GM12875 (cell line): ENCODE measurements around the gene ST6GALNAC3.

Source experiments
- H3K4me3 ChIP-seq: one replicate; pipeline ENCODE4 v1.5.1; 2011; ENCODE audit warnings: low read depth, low read length, control low read depth
- CTCF ChIP-seq: IDR thresholded peaks from 2 replicates; pipeline ENCODE4 v1.5.1; 2011; ENCODE audit warnings: low read depth, mild to moderate bottlenecking, control low read depth, inconsistent platforms, low read length, moderate library complexity, borderline replicate concordance; ENCODE audit not compliant: insufficient read depth

The ST6GALNAC3 gene

DNA sequence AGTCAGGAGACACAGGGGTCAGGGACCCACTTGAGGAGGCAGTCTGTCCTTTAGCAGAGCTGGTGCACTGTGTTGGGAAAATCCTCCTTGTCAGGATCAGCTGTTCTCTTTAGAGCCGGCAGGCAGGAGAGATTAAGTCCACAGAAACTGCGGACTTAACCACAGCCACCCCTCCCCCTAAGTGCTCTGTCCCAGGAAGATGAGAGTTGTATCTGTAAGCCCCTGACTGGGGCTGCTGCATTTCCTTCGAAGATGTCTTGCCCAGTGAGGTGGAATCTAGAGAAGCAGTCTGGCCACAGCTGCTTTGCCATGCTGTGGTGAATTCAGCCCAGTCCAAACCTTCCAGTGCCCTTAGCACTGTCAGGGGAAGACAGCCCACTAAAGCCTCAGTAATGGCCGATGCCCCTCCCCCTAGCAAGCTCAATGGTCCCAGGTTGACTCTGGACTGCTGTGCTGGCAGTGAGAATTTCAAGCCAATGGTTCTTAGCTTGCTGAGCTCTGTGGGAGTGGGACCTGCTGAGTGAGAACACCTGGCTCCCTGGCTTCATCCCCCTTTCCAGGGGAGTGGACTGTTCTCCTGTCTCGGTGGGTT is 172.8 kb downstream of the ST6GALNAC3 start:
- no peak for TF ChIP-seq CTCF
- H3K4me3 ChIP-seq, result no peak overlapping the region

GRCh38 chr1:76250271-76250670 is 175.7 kb downstream of the ST6GALNAC3 start:
- no peak overlapping the region for H3K4me3 ChIP-seq
- TF ChIP-seq CTCF, result no peak

DNA sequence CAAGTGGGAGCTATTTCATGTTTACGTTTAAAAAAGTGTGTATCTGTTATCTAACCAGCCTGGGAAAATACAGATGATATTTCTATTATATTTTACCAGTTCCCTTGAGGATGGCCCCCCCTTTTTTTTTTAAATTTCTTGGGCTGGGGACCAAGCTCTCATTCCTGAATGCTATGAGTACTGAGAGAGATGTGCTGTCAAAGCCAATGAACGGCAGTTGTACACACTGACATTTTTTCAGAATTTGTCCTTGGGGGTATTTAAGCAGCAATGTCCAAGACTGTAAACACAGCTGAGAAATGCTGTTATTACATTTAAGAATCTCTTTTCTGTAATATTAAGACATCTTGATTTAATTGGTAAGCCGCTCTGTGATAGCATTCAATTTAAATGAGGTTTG is 177.9 kb downstream of the ST6GALNAC3 start:
- H3K4me3 ChIP-seq, result no peak overlapping the region
- no peak for TF ChIP-seq CTCF

- TF ChIP-seq CTCF, result no peak
- no peak overlapping the region for H3K4me3 ChIP-seq
Observed at GRCh38 chr1:76254104-76255030, 179.8 kb downstream of the ST6GALNAC3 start.

DNA sequence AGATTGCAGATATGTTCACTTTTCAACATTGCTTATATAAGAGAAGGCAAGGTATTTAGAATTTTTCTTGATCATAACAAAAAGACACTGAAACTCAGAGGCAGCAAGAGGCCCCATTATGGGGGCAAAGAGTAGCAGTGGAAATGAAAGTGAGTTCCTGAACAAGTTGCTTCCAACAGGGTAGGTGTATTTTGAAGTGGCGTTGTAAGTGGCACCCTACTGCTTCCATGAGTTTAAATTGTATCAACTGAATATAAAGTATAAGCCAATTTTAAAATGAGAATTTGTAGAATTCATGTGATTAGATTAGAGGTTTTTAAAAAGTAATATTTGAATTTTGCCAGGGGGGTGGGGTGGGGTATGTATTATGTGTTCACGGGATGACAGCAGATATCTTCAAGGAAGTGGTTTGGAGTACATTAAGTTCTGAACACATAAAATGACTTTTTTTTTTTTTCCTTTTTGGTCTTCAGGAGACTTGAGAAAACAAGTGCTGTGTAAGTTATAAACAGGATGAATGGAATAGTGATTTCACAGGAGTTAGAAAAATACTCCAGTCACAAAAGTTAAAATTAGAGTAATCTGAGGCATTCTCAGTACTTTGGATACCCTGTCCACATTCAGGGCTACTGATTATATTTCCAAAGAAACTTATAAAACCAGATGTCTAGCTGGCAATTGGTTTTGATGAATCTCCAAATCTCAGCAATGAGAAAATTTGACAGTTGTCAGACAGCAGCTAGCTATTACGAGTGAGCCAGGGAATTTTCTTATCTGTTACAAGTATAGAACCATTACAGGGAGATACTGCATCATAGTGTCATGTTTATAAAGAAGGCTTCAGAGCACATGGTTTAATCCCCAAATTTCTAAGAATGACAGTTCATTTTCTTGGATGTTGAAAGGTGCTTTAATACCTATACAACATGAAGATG is 182.0 kb downstream of the ST6GALNAC3 start:
- no peak overlapping the region for H3K4me3 ChIP-seq
- TF ChIP-seq CTCF, result no peak

- TF ChIP-seq CTCF, result no peak
- no peak overlapping the region for H3K4me3 ChIP-seq
Observed at GRCh38 chr1:76257823-76258222, 183.3 kb downstream of the ST6GALNAC3 start.
